NK-92 treated with Interleukin-12 subunit alpha and Interleukin-12 subunit beta, amount 100 ng/mL, for 24 hours (cell line): ENCODE data around the gene IQSEC2.

Source experiments
- DNase-seq: peaks from one replicate; lab custom pipeline; 2025; lab: John Stamatoyannopoulos, UW

The IQSEC2 gene

DNA sequence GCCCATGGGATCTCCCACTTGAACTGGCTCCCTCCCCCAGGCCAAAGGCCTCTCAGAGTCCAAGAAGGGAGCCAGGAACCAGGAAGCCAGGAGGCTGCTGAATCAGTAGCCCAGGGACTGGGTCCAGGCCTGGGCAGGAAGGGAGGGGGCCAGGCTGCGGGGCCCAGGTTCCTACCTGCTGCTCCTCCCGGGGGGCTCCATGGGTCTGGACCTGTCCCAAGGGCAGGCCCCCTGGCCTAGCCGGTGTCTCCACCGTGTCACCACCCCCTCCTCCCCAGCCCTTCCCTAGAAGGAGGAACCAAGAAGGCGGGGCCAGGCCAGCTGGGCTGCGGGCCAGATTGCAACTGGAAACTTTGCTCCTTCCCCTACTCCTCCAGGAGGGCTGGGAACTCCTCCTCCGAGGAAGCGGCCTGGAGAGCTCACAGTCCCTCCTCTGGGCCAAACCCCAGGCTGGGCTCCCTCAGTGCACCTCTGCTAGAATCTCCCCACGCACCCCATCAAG is at the start of gene IQSEC2:
Gene IQSEC2 (minus strand): TSS at position 264 of the 502 bp plus-strand sequence.
- DNase-seq = no peak

DNA sequence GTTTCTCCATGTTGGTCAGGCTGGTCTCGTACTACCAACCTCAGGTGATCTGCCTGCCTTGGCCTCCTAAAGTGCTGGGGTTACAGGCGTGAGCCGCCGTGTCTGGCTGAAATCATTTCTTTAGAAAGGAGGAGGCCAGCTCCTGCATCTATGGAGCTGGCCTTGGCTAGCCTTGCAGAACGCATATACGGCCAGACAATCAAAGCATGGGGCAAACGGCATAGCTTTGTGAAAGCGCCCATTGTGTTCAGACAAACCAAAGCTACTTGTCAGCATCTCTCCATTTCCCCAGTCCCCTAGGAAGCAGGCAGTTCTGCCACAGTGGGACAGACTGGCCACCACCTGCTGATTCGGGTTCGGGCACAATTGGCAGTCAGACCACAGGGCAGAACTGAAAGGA is 48.9 kb upstream of the IQSEC2 start:
- DNase-seq = no peak

DNA sequence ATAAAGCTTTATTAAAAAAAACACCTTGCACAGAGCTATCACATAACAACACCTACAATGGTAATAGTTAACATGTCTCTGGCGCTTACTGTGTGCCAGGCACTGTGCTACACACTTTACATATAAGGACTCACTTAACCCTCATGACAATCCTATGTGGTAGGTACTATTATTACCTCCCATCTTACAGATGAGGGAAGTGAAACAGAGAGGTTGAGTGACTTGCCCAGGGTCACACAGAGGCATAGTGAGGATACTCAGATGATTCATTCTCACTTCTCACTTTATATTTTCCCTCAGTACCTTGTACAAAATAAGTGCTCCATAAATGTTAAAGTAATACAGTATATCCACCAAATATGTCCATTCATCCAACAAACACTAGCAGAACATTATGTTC is 43.4 kb upstream of the IQSEC2 start:
- no peak for DNase-seq

DNA sequence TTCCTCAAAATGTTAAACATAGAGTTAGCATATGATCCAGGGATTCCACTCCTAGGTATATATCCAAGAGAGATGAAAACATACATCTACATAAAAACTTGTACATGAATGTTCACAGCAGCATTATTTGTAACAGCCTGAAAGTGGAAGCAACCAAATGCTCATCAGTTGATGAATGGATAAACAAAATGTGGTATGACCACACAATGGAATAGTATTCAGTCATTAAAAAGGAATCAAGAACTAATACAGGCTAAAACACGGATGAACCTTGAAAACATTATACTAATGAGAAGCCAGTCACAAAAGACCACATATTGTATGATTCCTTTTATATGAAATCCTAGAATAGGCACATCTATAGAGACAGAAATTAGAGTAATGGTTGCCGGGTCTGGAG is 42.7 kb upstream of the IQSEC2 start:
- no peak for DNase-seq

DNA sequence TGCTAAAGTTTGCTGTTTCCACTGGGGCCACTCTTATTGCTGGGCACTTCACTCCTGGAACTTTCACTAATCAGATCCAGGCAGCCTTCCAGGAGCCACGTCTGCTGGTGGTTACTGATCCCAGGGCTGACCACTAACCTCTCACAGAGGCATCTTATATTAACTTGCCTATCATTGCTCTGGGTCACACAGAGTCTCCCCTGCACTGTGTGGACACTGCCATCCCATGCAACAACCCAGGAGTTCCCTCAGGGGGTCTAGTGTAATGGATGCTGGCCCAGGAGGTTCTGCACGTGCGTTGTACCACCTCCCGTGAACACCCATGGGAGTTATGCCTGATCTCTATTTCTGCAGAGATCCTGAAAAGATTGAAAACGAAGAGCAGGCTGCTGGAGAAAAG is 41.8 kb upstream of the IQSEC2 start:
- DNase-seq = no peak

DNA sequence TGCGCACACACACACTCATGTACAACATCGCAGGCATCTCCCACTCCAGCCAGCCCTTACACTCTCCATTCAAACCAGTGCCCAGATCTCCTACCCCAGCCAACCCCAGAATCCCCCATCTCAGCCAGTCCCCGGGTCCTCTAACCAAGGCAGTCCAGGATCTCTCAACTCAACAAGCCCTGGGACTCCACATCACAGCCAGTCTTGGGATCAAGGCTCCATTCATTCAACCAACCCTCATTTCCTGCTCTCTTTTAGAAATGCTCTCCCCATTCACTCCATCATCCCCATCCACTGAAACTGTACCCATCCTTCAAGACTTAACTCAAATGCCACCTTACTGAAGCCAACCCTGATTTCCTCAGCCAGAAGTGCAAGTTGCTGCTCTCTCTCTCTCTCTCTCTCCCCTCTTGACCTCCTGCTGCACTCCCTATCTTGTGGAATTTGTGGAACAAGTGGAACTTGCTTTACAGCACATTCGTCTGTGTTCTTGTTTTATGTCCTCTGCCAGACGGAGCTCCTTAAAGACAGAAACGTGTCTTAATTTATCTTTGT is 40.6 kb upstream of the IQSEC2 start:
- DNase-seq = no peak

DNA sequence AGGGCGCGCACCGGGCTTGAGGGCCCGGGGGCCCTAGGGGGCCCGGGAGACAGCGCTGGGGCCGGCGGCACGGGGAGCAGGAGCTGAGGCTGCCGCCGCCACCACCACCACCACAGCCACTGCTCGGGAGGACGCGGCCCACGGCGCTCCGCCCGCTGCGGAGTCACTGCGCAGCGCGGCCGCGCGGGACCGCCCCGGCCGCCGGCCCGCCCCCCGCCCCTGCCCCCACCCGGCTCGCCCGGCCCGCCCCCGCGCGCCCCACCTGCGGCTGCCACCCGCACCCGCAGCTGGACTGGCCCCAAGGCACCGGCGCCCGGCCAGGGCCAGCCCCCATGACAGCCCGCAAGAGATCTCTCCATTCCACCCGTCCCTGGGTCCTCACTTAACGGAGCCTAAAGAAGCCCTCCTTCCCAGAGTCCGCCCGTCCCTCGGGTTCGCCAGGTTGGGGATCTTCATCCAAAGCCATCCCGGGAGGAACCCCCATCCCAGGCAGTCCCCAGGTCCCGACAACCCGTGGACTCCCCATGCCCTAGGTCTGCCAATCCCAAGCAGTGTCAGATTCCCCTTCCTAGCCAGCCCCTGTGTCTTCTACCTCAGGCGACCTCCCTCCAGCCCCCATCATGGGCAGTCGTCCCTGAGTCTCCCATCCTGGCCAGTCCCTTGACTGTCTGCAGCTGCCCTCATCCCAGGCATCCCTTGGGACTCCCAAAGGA is 40.0 kb upstream of the IQSEC2 start:
- DNase-seq = no peak

DNA sequence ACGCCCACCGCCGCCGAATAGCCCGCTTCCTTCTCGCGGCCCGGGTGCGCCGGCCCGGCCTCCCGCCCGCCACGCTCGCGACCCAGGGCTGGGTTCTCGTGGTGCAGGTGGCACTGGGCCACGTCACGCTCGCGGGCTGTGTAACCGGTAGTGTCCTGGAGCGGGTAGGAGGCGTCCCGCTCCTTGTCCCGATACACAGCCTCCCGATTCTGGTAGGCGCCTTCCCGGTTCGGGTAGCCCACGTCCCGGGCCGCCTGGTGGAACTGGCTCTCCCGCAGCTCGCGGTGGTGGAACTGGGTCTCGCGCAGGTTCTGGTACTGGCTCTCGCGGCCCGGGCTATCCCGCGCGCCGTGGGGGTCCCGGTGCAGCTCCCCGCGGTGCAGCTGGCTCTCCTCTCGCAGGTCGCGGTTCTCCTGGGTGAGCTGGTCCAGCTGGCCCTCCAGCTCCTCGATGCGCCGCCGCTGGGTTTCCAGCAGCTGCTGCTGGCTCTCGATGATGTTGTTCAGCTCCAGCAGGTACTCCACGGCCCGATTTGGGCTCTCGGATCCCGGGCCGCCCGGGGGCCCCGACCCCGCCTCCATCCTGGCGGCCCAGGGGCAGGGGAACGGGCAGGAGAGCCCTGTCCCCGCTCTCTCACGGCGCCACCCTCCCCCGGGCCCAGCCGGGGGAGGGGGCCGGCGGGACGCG is 39.3 kb upstream of the IQSEC2 start:
- no peak for DNase-seq

DNA sequence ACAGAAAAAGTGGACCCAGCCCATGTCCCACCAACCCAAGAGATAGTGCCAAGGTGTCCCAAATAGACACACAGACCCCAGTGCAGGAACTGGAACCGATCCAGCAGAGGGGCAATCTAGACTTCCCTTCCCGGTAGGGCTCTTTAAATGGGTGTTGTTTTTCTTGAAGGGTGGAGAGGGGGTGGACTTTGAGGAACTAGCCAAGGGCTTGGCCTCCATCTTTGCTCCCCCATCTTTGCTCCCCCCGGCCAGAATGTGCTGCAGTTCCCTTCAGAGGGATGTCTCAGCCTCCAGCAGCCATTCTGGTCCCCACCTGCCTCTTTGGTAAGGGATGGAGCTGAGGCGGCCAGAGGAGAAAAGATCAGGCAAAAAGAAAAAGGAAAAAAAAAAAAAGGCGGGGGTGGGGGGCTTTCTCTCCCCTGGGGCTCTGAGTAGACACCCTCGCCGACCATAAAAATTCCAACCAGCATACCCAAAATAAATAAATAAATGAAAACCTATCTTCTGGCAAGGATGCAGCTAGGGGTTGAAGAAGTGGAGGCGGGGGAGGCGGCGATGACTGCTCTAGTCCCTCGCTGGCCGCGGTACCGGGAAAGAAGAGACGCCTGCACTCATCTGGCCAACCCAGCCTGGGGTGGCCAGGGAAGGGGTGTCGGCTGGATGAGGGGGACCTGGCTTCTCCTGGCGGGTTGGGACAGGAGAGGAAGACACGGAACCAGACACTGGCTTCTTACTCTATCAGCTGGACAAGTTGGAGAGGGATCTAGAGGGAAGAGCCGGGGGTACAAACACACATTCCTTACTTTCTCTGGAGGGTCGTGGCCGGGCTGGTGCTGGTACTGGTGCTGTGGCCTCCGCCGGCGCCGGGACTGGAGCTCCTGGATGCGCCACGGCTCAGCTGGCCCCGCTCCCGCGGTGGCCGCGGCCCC is 38.5 kb upstream of the IQSEC2 start:
- DNase-seq = no peak

DNA sequence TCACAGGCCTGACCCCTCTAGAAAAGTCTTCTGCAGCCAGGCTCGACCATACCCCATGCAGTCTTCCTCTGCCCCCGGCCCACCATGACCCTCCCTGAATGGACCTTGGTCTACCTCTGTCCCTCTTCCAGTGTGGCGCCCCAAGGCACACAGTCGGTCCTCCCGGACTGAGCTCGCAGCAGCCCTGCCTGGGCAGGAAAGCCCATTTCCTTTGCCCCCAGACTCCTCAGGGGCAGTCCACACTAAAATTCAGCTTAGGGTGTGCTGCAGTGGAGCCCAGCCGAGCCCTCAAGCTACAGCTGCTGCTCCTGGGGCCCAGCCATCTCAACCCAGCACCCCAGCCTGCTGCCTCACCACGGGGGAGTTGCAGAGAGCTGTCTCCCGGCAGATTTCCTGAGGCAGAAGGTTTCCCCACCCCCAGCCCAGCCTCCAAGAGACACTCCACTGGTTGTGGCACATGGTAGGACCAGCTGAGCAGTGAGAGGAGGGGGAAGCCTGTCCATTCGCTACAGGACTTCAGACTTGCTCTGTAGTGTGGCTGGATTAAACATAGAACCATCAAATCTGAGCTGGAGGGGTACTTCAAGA is 37.5 kb upstream of the IQSEC2 start:
- DNase-seq = no peak

DNA sequence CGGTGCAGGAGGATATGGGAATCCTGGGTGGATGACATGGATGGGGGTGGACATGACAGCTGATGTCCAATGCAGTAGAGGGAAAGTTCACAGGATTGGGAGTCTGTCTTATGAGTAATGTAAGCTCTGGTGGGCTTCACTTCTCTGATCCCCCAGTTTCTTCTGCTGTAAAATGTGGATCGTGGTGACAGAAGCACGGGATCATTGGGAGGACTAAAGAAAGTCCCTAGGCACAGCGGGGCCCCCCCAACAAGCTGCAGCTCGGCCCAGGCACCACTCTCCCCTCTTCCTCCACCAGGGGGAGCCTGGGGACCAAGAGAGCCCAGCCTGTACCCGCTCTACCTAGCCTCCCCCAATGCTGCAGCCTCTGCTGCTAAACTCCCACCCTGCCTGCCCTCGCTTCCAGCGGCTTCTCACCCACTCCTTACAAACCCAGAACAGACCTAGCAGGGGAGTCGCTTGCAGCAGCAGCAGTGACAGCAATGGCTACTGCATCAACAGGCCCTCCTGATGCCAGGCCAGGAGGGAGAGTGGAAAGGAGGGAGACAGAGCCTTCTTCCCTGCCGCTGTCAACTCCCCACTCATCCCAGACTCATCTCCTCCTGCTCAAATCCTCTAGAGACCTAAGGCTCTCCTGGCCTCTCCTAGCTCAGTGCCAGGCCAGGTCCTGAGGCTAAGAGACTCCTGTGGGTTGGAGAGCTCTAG is 36.1 kb upstream of the IQSEC2 start:
- peak; percentile 9 for DNase-seq

DNA sequence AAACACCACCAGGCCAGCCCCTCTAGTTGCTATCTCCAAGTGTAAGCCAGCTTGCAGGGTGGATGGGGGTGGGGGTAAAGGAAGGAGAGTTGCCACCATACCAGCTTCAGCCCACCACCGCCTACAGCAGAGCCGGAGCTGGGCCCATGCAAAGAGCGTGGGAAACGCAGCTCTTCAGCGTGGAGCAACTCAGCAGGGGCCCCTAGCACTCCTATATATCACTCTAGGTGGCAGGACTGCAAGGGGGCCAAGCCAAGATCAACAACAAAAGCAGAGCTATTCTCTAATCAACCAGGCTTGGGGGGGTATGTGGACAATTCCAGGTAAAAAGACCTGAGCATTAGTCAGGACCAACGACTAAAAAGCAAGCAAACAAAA is 35.5 kb upstream of the IQSEC2 start:
- no peak for DNase-seq

DNA sequence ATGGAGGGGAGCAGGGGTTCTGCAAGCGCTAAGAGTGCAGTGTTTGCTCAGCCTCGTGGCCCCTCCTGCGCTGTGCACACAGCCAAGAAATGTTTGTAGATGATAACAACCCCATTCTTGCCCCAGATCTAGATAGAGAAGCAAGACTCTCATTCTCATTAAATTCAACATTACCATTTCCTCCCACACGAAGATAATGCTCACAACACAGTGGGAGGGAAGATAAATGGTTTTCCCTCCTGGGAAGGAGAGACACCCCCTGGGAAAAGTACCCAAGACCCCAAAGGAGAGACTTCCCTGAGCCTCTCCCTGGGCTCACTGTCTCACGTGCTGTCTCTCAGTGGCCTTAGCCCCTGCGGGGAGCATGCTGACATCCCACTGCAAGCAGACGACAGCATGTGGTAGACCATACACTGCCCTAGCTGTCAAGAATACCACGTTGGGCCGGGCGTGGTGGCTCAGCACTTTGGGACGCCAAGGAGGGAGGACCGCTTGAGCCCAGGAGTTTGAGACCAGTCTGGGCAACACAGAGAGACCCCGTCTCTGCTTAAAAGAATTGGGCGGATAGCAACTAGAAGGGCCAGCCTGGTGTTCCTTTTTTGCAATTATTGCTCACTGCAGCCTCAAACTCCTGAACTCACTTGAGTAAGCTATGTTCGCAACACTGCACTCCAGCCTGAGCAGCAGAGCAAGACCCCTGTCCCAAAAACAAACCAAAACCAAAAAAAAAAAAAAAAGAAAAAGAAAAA is 34.9 kb upstream of the IQSEC2 start:
- DNase-seq = no peak

DNA sequence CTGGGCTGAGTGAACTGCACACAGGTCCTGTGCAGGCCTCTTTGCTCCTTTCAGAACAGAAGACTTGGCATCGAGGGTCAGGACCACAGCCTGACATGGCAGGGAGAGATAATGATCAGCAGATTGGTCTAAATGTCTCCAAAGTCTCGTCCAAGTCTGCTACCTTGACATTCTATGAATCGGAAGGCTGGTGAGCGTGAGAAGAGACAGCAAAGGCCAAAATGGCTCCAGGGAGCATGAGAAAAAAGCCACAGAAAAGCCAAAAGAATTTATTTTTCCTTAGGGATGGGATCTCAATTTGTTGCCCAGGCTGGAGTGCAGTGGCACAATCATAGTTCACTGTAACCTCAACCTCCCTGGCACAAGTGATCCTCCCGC is 32.3 kb upstream of the IQSEC2 start:
- no peak for DNase-seq

DNA sequence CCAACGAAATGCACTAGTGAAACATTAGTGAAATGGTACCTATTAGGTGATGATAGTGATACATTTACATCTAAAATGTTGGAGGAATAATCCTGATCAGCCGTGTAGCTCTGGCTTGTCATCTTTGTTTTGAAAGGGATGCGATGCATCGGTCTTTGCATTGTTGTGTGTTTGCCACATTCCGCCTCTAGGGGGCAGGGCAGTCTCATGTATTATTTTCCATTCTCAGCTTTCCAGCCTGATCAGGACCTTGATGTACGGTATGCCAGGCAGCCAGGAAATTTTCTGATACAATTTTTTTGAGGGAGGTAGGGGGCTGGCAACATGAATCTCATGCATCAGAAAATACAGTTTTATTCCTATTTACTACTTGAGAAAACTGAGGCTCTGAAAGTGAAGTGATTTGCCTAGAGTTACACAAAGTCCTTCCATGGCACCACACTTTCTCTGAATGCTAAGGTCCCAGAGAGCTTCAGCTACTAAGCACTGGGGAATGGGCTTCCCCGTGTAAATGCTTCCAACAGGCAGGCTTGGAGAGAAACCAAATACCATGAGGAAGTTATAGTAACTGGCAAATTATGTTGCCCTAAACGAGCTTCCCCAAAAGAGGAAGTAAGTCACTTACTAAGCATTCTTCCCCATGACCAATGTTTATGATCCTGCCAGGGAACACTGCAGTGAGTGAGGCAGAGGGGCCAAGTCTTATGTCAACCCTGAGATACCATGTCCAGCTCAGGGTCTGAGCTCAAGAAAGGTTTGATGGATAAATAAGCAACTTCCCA is 31.8 kb upstream of the IQSEC2 start:
- peak; percentile 1 for DNase-seq

DNA sequence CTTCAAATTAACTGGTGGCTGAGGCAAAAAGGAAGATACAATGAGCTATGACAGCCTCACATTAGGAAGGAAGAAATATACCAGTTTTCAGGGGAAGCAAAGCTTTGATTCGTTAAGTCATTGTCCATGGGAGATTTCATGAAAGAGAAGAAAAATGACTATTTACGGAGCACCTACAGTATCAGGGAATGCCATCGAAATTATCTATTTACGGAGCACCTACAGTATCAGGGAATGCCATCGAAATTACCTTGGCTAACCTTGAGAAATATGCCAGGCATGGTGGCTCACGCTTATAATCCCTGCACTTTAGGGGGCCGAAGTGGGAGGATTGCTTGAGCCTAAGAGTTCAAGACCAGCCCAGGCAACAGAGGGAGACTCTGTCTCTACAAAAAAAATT is 28.5 kb upstream of the IQSEC2 start:
- no peak for DNase-seq

DNA sequence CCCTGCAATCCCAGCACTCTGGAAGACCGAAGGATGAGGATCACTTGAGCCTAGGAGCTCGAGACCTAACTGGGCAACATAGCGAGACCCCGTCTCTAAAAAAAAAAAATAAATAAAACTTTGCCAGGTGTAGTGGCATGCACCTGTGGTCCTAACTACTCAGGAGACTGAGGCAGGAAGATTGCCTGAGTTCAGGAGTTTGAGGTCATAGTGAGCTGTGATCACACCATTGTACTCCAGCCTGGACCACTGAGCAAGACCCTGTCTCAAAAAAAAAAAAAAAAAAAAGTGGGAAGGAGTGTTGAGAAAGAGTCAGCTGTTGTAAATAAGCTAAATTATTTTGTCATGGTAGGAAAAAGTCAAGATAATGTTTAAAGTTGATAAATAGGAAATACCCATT is 27.5 kb upstream of the IQSEC2 start:
- no peak for DNase-seq

DNA sequence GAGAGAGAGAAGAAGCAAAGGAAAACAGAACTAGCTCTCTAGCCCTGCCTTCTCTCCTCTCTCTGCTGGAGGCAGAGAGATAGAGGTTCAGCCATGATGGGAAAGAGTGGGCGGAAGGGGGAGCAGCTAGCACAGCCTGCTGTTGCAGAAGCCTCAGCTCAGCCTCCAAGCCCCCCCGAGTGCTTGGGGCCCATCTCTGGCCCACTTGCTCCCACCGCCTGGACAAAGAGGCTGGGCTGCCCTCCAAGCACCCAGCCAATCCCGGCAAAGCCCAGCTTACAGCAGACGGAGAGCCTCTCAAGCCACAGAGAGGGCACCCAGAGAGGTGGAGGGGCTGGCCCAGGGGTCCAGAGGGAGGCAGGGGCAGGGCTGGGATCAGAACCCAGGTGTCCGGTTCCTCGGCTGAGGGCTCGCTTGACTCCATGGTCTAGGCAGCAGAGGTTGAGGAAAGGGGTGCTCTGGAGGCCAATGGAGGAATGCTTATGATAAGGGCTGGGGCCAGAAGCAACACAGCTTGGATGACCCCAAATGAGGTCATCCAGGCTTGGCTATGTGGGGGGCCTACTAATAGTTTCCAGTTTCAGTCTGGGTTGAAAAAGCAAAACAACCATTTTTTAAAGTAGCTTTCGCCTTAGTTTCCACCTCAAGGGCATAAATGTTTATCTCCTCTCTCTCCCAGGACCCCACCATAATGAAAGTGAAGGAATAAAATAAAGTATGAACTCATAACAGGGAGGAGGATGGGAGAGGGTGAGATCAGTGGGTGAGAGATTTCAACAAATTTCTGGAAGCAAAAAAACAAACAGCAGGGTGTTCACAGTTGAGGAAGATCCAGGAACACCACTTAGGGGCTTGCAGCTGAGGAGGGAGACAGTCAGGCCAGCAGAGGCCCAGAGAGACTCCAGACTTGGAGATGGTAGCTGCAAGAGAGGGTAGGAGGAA is 24.9 kb upstream of the IQSEC2 start:
- no peak for DNase-seq
